HepG2 (cell line): ENCODE measurements around the gene ASTN1. TPM values are rescaled to one million over a fixed set of nuclear protein-coding genes. Genes with fewer than 3 reads are reported as not detected.

Experiments used
- ATAC-seq: fragments of 200-7000 bp; cut with Tn5 transposase; 3 replicates; pipeline ENCODE4 v1.9.1; 2020; ENCODE audit warnings: mild to moderate bottlenecking, moderate library complexity
- BruUV-seq: library from RNA; stranded (reverse); fragments of 400-500 nt; replicated peaks from 2 replicates; lab custom pipeline; 2021; lab: Mats Ljungman, UMichigan
- CTCF ChIA-PET: fragments of 300-600 bp; formaldehyde crosslinking; extraction: SDS; loops from one replicate; lab custom pipeline; 2021; ENCODE audit warnings: low total read pairs, inconsistent platforms, low intra/inter-chr PET ratio; lab: Yijun Ruan, JAX
- POLR2A ChIA-PET: fragments of 350-600 bp; sonication (Branson Sonifier 250); formaldehyde crosslinking; loops from one replicate; lab custom pipeline; 2020; ENCODE audit warnings: antibody characterized with exemption, inconsistent platforms; lab: Yijun Ruan, JAX
- DNase-seq: peaks from one replicate; pipeline ENCODE4 v3.0.0-alpha.2; 2015; ENCODE audit warnings: low spot score
- FAIRE-seq: peaks from 3 replicates; lab custom pipeline; 2011; peaks lifted over from hg19 to GRCh38; lab: Jason Lieb, UNC
- H2AFZ ChIP-seq: one replicate; pipeline ENCODE4 v1.6.1; 2011; ENCODE audit warnings: low read length, inconsistent platforms
- H3K27ac ChIP-seq: fragments of 300-600 bp; 3 replicates; pipeline ENCODE4 v1.8.0; 2011; ENCODE audit warnings: mixed run types, mild to moderate bottlenecking, mixed read lengths, low read length, inconsistent platforms; ENCODE audit not compliant: insufficient read depth; ENCODE audit errors: extremely low read length
- H3K27me3 ChIP-seq, 2 experiments: fragments of 200-600 bp in 1 of 2; 2 replicates in 1 of 2; 3 replicates in 1 of 2; pipeline versions ENCODE4 v1.6.0 to v1.8.0; 2011; ENCODE audit warnings: low read length in 2 of 2, mild to moderate bottlenecking in 2 of 2, moderate library complexity in 2 of 2, inconsistent platforms in 1 of 2; ENCODE audit not compliant: insufficient read depth in 2 of 2, control insufficient read depth in 1 of 2
- H3K36me3 ChIP-seq, 2 experiments: fragments of 200-600 bp in 1 of 2; replicated peaks in 1 of 2; 2 replicates in 1 of 2; 3 replicates in 1 of 2; pipeline versions ENCODE4 v1.5.1 to v1.8.0; 2011; ENCODE audit warnings: low read length in 2 of 2, inconsistent platforms in 1 of 2; ENCODE audit not compliant: insufficient read depth in 2 of 2, control insufficient read depth in 1 of 2
- H3K4me1 ChIP-seq: 2 replicates; pipeline ENCODE4 v1.5.1; 2012; ENCODE audit warnings: low read length, inconsistent platforms; ENCODE audit not compliant: insufficient read depth
- H3K4me2 ChIP-seq: 2 replicates; pipeline ENCODE4 v1.6.0; 2011; ENCODE audit warnings: low read depth, low read length, inconsistent platforms
- H3K4me3 ChIP-seq, 3 experiments: fragments of 200-600 bp in 1 of 3; sonication (generic), shearing (Covaris generic) in 1 of 3; replicated peaks in 1 of 3; 2 replicates each; pipeline ENCODE4 v1.5.1; 2011 to 2016; ENCODE audit warnings: low read length in 3 of 3, inconsistent platforms in 2 of 3, low read depth in 2 of 3, mild to moderate bottlenecking in 2 of 3, control low read depth in 1 of 3, mixed read lengths in 1 of 3; ENCODE audit not compliant: insufficient read depth in 1 of 3
- H3K79me2 ChIP-seq: one replicate; pipeline ENCODE4 v1.6.1; 2011; ENCODE audit warnings: low read length, inconsistent platforms; ENCODE audit not compliant: insufficient read depth
- H3K9ac ChIP-seq: 2 replicates; pipeline ENCODE4 v1.6.0; 2011; ENCODE audit warnings: mild to moderate bottlenecking, low read depth, low read length, inconsistent platforms; ENCODE audit not compliant: insufficient read depth
- H3K9me3 ChIP-seq: 2 replicates; pipeline ENCODE4 v1.5.1; 2012; ENCODE audit warnings: mild to moderate bottlenecking, low read length
- H4K20me1 ChIP-seq: 2 replicates; pipeline ENCODE4 v1.6.0; 2011; ENCODE audit warnings: inconsistent platforms, mild to moderate bottlenecking, low read length, moderate library complexity; ENCODE audit not compliant: insufficient read depth
- AGO2 ChIP-seq: fragments of 200-400 bp; formaldehyde crosslinking; optimal IDR thresholded peaks from 2 replicates; pipeline ENCODE3; 2017; ENCODE audit warnings: mild to moderate bottlenecking, low read depth, low read length, moderate library complexity
- ATF1 ChIP-seq: IDR thresholded peaks from 2 replicates; pipeline ENCODE4 v1.6.1; 2016; ENCODE audit warnings: mild to moderate bottlenecking, control low read depth
- NBN ChIP-seq: fragments of 450-650 bp; conservative IDR thresholded peaks from 2 replicates; pipeline ENCODE4 v1.6.1; 2017
- NFIB ChIP-seq: sonication (generic); formaldehyde crosslinking; IDR thresholded peaks from 2 replicates; pipeline ENCODE4 v1.9.0; 2021; ENCODE audit warnings: missing genetic modification reagents, mild to moderate bottlenecking, borderline replicate concordance
- POLR2AphosphoS5 ChIP-seq: IDR thresholded peaks from 2 replicates; pipeline ENCODE4 v1.6.1; 2012; ENCODE audit warnings: low read depth, low read length
- USF2 ChIP-seq, 2 experiments: sonication (generic) in 1 of 2; formaldehyde crosslinking in 1 of 2; IDR thresholded peaks; 2 replicates each; pipeline versions ENCODE4 v1.5.1 to v1.6.1; 2011 to 2020; ENCODE audit warnings: borderline replicate concordance in 1 of 2, low read depth in 1 of 2, low read length in 1 of 2, mild to moderate bottlenecking in 1 of 2, missing genetic modification reagents in 1 of 2, moderate library complexity in 1 of 2
- ZNF503 ChIP-seq: sonication (generic); formaldehyde crosslinking; IDR thresholded peaks from 2 replicates; pipeline ENCODE4 v1.4.0; 2020; ENCODE audit warnings: missing genetic modification reagents
- WGBS: methylation state at CpG from one replicate; pipeline ENCODE4 v1.1.6; 2017; ENCODE audit warnings: low lambda C conversion rate; 5-methylcytosine and 5-hydroxymethylcytosine counted together
- in situ Hi-C: cut with HindIII; loops from 2 replicates; pipeline ENCODE4 v1.10.0; 2017; ENCODE audit warnings: low pct_unique_long_range_greater_than_20kb; ENCODE audit not compliant: extremely low pct_ligation_motif_present
- intact Hi-C: fragments of 100-400 bp; cut with micrococcal nuclease; formaldehyde crosslinking; loops from one replicate; pipeline ENCODE4 v1.10.0; 2022; ENCODE audit not compliant: unreplicated experiment
- polyA plus RNA-seq, 8 experiments: library from polyadenylated mRNA; depleted of rRNA in 3 of 8; stranded (reverse) in 7 of 8; unstranded in 1 of 8; fragments of >200 nt; fragmentation: Illumina TruSeq in 4 of 8; extraction: Trizol in 4 of 8; gene quantifications; 2 replicates each; pipeline versions ENCODE4 v1.2.1 to v1.2.3, GENCODE V29; 2011 to 2016; ENCODE audit warnings: low read depth in 4 of 8, missing spikeins in 1 of 8, mixed read lengths in 1 of 8; ENCODE audit not compliant: insufficient read depth in 1 of 8
- total RNA-seq, 5 experiments: library from RNA; depleted of rRNA; stranded (reverse); fragments of >200 nt; fragmentation: Illumina TruSeq; extraction: Trizol; gene quantifications; 2 replicates each; pipeline ENCODE4 v1.2.3, GENCODE V29; 2016; ENCODE audit warnings: low read depth in 1 of 5

ASTN1 gene
- total and polyA plus RNA-seq, 2 of the 13 experiments (the other 11 are each of a cell fraction or from before 2014, with no cell fraction given) = not detected

- Histone ChIP-seq H4K20me1 (no peaks in the 10 kb centered on the region), H3K36me3 (no peaks in the 10 kb centered on the region), H3K4me2 (no peak overlapping the region), H2AFZ (no peak overlapping the region), H3K9ac (no peak overlapping the region), H3K9me3 (no peaks in the 10 kb centered on the region), H3K27ac (no peak overlapping the region), H3K79me2 (no peaks in the 10 kb centered on the region), H3K4me3 (no peak overlapping the region), H3K4me1 (no peaks in the 10 kb centered on the region; the same call in 1 of the 2 replicates), H3K27me3 (no peaks in the 10 kb centered on the region)
- ChIA-PET CTCF (no interaction called here), POLR2A (no interaction called here)
- in situ Hi-C loops = no loop called here
- TF ChIP-seq NBN (no peak), POLR2AphosphoS5 (no peak), NFIB (CRISPR knock-in tag) (no peak), USF2 (IDR thresholded peaks at IDR 0.05; ENCODE audit: low read depth, low read length) (no peak), USF2 (CRISPR knock-in tag; IDR thresholded peaks at IDR 0.05; ENCODE audit: borderline replicate concordance) (no peak), ZNF503 (CRISPR knock-in tag) (no peak), ATF1 (CRISPR knock-in tag) (no peak), AGO2 (no peak)
- intact Hi-C loops = no loop called here
- no peak for DNase-seq
- BruUV-seq = no TSS peak
- ATAC-seq = no peak
- no peak for FAIRE-seq
- WGBS = 34% methylated on average over 4 of the region's 4 CpGs
These were observed 44.4 kb upstream of the ASTN1 start for GRCh38 chr1:177208920-177209319.
